ENCODE measurements around the gene ACSL5. TPM values are rescaled to one million over a fixed set of nuclear protein-coding genes. Genes with fewer than 3 reads are reported as not detected.

Gene ACSL5
- total and polyA plus RNA-seq, 2 experiments from 2014 or later, result not detected

DNA sequence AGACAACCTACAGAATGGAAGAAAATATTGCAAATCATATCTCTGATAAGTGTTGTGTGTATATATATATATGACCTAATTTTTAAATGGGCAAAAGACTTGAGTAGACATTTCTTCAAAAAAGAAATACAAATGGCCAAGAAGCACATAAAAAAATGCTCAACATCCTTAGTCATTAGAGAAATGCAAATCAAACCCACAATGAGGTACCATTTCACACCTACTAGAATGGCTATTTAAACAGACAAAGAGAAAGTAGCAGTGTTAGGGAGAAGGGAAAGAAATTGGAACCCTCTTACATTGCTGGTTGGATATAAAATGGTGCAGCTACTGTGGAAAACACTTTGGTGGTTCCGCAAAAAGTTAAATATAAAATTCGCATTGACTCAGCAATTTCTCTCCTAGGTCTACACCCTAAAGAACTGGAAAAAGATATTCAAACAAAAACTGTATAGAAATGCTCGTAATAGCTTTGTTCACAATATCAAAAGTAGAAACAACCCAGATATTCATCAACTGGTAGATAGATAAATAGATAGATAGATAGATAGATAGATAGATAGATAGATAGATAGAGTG, 16.3 kb downstream of the ACSL5 start (continued):
- TF ChIP-seq, protein P1, sequence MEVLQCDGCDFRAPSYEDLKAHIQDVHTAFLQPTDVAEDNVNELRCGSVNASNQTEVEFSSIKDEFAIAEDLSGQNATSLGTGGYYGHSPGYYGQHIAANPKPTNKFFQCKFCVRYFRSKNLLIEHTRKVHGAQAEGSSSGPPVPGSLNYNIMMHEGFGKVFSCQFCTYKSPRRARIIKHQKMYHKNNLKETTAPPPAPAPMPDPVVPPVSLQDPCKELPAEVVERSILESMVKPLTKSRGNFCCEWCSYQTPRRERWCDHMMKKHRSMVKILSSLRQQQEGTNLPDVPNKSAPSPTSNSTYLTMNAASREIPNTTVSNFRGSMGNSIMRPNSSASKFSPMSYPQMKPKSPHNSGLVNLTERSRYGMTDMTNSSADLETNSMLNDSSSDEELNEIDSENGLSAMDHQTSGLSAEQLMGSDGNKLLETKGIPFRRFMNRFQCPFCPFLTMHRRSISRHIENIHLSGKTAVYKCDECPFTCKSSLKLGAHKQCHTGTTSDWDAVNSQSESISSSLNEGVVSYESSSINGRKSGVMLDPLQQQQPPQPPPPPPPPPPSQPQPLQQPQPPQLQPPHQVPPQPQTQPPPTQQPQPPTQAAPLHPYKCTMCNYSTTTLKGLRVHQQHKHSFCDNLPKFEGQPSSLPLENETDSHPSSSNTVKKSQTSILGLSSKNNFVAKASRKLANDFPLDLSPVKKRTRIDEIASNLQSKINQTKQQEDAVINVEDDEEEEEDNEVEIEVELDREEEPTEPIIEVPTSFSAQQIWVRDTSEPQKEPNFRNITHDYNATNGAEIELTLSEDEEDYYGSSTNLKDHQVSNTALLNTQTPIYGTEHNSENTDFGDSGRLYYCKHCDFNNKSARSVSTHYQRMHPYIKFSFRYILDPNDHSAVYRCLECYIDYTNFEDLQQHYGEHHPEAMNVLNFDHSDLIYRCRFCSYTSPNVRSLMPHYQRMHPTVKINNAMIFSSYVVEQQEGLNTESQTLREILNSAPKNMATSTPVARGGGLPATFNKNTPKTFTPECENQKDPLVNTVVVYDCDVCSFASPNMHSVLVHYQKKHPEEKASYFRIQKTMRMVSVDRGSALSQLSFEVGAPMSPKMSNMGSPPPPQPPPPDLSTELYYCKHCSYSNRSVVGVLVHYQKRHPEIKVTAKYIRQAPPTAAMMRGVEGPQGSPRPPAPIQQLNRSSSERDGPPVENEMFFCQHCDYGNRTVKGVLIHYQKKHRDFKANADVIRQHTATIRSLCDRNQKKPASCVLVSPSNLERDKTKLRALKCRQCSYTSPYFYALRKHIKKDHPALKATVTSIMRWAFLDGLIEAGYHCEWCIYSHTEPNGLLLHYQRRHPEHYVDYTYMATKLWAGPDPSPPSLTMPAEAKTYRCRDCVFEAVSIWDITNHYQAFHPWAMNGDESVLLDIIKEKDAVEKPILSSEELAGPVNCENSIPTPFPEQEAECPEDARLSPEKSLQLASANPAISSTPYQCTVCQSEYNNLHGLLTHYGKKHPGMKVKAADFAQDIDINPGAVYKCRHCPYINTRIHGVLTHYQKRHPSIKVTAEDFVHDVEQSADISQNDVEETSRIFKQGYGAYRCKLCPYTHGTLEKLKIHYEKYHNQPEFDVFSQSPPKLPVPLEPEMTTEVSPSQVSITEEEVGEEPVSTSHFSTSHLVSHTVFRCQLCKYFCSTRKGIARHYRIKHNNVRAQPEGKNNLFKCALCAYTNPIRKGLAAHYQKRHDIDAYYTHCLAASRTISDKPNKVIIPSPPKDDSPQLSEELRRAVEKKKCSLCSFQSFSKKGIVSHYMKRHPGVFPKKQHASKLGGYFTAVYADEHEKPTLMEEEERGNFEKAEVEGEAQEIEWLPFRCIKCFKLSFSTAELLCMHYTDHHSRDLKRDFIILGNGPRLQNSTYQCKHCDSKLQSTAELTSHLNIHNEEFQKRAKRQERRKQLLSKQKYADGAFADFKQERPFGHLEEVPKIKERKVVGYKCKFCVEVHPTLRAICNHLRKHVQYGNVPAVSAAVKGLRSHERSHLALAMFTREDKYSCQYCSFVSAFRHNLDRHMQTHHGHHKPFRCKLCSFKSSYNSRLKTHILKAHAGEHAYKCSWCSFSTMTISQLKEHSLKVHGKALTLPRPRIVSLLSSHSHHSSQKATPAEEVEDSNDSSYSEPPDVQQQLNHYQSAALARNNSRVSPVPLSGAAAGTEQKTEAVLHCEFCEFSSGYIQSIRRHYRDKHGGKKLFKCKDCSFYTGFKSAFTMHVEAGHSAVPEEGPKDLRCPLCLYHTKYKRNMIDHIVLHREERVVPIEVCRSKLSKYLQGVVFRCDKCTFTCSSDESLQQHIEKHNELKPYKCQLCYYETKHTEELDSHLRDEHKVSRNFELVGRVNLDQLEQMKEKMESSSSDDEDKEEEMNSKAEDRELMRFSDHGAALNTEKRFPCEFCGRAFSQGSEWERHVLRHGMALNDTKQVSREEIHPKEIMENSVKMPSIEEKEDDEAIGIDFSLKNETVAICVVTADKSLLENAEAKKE (CRISPR knock-in tag; IDR thresholded peaks at IDR 0.05), result no peak
- TF ChIP-seq CREB1 (CRISPR knock-in tag; IDR thresholded peaks at IDR 0.05; ENCODE audit: low read depth) (no peak), EZH2 (IDR thresholded peaks at IDR 0.05; ENCODE audit: low read depth, unreplicated experiment) (no peak), ZNF331 (CRISPR knock-in tag; IDR thresholded peaks at IDR 0.05; ENCODE audit: low read depth) (no peak)

DNA sequence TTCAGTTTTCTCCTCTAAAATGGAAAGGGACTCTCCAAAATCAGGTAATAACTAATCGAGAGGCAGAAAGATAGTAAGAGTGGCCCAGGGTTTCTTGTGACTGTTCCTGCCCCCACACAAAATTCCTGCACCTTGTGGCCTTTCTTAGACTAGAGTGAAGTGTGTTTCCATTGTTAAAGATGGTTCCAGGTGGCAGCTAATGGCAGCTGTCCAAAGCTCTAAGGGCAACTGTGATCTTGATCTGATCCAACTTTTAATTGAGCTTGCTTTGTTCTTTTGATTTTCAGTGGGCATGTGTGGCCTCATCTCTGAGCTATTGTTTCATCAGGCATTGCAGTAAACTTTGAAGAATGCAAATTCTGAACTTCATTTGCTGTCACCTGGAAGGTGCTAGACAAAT, 19.4 kb downstream of the ACSL5 start:
- no peak overlapping the region for H3K27ac Mint-ChIP-seq
- DNase-seq (ENCODE audit: low spot score) (no peak), ATAC-seq (no peak)
- Histone ChIP-seq H3K4me2 (no peak overlapping the region), H3K36me3 (ENCODE audit: insufficient read depth) (no peaks in the 10 kb centered on the region), H4K20me1 (replicated peaks; ENCODE audit: insufficient read depth) (no peaks in the 10 kb centered on the region), H2AFZ (no peak overlapping the region), H3K9me2 (ENCODE audit: insufficient read depth) (no peaks in the 10 kb centered on the region), H3K79me2 (replicated peaks; ENCODE audit: insufficient read depth) (no peaks in the 10 kb centered on the region), H3K4me1 (ENCODE audit: insufficient read depth) (no peaks in the 10 kb centered on the region), H3K4me3 (no peak overlapping the region), H3K27me3 (ENCODE audit: insufficient read depth) (no peaks in the 10 kb centered on the region), H3K27ac (ENCODE audit: low read depth) (no peak overlapping the region), H3F3A (replicated peaks; ENCODE audit: low read depth) (no peaks in the 10 kb centered on the region)
- no peaks in the 10 kb centered on the region for H3K4me1 Mint-ChIP-seq
- no peaks in the 10 kb centered on the region for H3K27me3 Mint-ChIP-seq (ENCODE audit: insufficient read depth, low read depth, poor library complexity)
- H3K4me3 Mint-ChIP-seq, result no peak overlapping the region
- H3K36me3 Mint-ChIP-seq (ENCODE audit: low read depth), result no peaks in the 10 kb centered on the region
- no peaks in the 10 kb centered on the region for H3K9me3 Mint-ChIP-seq
- TF ChIP-seq ZNF114 (CRISPR knock-in tag; IDR thresholded peaks at IDR 0.05), result no peak
- TF ChIP-seq, protein P2, sequence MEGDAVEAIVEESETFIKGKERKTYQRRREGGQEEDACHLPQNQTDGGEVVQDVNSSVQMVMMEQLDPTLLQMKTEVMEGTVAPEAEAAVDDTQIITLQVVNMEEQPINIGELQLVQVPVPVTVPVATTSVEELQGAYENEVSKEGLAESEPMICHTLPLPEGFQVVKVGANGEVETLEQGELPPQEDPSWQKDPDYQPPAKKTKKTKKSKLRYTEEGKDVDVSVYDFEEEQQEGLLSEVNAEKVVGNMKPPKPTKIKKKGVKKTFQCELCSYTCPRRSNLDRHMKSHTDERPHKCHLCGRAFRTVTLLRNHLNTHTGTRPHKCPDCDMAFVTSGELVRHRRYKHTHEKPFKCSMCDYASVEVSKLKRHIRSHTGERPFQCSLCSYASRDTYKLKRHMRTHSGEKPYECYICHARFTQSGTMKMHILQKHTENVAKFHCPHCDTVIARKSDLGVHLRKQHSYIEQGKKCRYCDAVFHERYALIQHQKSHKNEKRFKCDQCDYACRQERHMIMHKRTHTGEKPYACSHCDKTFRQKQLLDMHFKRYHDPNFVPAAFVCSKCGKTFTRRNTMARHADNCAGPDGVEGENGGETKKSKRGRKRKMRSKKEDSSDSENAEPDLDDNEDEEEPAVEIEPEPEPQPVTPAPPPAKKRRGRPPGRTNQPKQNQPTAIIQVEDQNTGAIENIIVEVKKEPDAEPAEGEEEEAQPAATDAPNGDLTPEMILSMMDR (conservative IDR thresholded peaks at IDR 0.05; ENCODE audit: low read depth in 2 of 2), result no peak
- TF ChIP-seq POLR2AphosphoS5 (IDR thresholded peaks at IDR 0.05; ENCODE audit: low read depth), result no peak
- no peak for TF ChIP-seq NANOG (IDR thresholded peaks at IDR 0.05; ENCODE audit: borderline replicate concordance)
- no peak for TF ChIP-seq STAT1 (IDR thresholded peaks at IDR 0.05; ENCODE audit: unreplicated experiment)
- TF ChIP-seq CREB1 (CRISPR knock-in tag; IDR thresholded peaks at IDR 0.05; ENCODE audit: low read depth), result no peak
- TF ChIP-seq, protein P3, sequence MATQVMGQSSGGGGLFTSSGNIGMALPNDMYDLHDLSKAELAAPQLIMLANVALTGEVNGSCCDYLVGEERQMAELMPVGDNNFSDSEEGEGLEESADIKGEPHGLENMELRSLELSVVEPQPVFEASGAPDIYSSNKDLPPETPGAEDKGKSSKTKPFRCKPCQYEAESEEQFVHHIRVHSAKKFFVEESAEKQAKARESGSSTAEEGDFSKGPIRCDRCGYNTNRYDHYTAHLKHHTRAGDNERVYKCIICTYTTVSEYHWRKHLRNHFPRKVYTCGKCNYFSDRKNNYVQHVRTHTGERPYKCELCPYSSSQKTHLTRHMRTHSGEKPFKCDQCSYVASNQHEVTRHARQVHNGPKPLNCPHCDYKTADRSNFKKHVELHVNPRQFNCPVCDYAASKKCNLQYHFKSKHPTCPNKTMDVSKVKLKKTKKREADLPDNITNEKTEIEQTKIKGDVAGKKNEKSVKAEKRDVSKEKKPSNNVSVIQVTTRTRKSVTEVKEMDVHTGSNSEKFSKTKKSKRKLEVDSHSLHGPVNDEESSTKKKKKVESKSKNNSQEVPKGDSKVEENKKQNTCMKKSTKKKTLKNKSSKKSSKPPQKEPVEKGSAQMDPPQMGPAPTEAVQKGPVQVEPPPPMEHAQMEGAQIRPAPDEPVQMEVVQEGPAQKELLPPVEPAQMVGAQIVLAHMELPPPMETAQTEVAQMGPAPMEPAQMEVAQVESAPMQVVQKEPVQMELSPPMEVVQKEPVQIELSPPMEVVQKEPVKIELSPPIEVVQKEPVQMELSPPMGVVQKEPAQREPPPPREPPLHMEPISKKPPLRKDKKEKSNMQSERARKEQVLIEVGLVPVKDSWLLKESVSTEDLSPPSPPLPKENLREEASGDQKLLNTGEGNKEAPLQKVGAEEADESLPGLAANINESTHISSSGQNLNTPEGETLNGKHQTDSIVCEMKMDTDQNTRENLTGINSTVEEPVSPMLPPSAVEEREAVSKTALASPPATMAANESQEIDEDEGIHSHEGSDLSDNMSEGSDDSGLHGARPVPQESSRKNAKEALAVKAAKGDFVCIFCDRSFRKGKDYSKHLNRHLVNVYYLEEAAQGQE (IDR thresholded peaks at IDR 0.05; ENCODE audit: unreplicated experiment), result no peak
- TF ChIP-seq EZH2 (IDR thresholded peaks at IDR 0.05; ENCODE audit: low read depth, unreplicated experiment), result no peak

All from GM23338 (cell line).